HCT116 (cell line): ENCODE measurements around the gene SSTR5. TPM values are rescaled to one million over a fixed set of nuclear protein-coding genes. Genes with fewer than 3 reads are reported as not detected.

ENCODE experiments used
- ATAC-seq: fragments of 200-7000 bp; cut with Tn5 transposase; 2 replicates; pipeline ENCODE4 v1.9.1; 2020; ENCODE audit warnings: mild to moderate bottlenecking, moderate library complexity
- BruUV-seq: library from RNA; stranded (reverse); fragments of 400-500 nt; replicated peaks from 2 replicates; lab custom pipeline; 2021; lab: Mats Ljungman, UMichigan
- CTCF ChIA-PET: fragments of 300-600 bp; sonication (Branson Sonifier 250); formaldehyde crosslinking; loops from one replicate; lab custom pipeline; 2021; ENCODE audit warnings: antibody characterized with exemption; lab: Charles Lee
- POLR2A ChIA-PET: fragments of 300-600, 350-600 bp; sonication (Branson Sonifier 250); formaldehyde crosslinking; loops from one replicate; lab custom pipeline; 2021; ENCODE audit warnings: antibody characterized with exemption; lab: Charles Lee
- RAD21 ChIA-PET, 2 experiments: fragments of 300-600 bp; sonication (Branson Sonifier 250); formaldehyde crosslinking; loops; one replicate each; lab custom pipeline; 2023; ENCODE audit warnings: low total read pairs in 2 of 2; ENCODE audit not compliant: uncharacterized antibody in 2 of 2, unreplicated experiment in 2 of 2, low non-redundant PET in 1 of 2; lab: Charles Lee
- DNase-seq: peaks from one replicate; pipeline ENCODE4 v3.0.0-alpha.2; 2010; ENCODE audit warnings: low read depth, low spot score
- H2AFZ ChIP-seq: fragments of 200-600 bp; shearing (Covaris generic), sonication (generic); 2 replicates; pipeline ENCODE4 v1.6.1; 2017; ENCODE audit warnings: low read depth, mixed run types, mixed read lengths, antibody characterized with exemption, low read length; ENCODE audit not compliant: poor library complexity, severe bottlenecking
- H3K27ac ChIP-seq: 2 replicates; pipeline ENCODE4 v1.5.1; 2012; ENCODE audit warnings: low read depth, low read length
- H3K27me3 ChIP-seq: fragments of 200-600 bp; sonication (generic); 2 replicates; pipeline ENCODE4 v1.6.1; 2016; ENCODE audit warnings: mixed run types, low read length, mixed read lengths; ENCODE audit not compliant: insufficient read depth
- H3K36me3 ChIP-seq, 2 experiments: fragments of 200-500 bp in 1 of 2; fragments of 200-600 bp in 1 of 2; sonication (Bioruptor generic) in 1 of 2; sonication (generic) in 1 of 2; 2 replicates each; pipeline versions ENCODE4 v1.5.1 to v1.6.1; 2014 to 2016; ENCODE audit warnings: low read length in 2 of 2, inconsistent platforms in 1 of 2, mixed read lengths in 1 of 2, mixed run types in 1 of 2; ENCODE audit not compliant: insufficient read depth in 2 of 2, control insufficient read depth in 1 of 2
- H3K4me1 ChIP-seq, 2 experiments: fragments of 200-600 bp in 1 of 2; sonication (generic) in 1 of 2; 2 replicates each; pipeline versions ENCODE4 v1.5.1 to v1.6.1; 2012 to 2017; ENCODE audit warnings: low read length in 2 of 2, inconsistent platforms in 1 of 2, mild to moderate bottlenecking in 1 of 2, mixed read lengths in 1 of 2, mixed run types in 1 of 2, moderate library complexity in 1 of 2; ENCODE audit not compliant: insufficient read depth in 2 of 2, control insufficient read depth in 1 of 2
- H3K4me2 ChIP-seq: fragments of 200-600 bp; sonication (generic); 2 replicates; pipeline ENCODE4 v1.6.1; 2017; ENCODE audit warnings: mixed run types, low read length, mixed read lengths
- H3K4me3 ChIP-seq, 2 experiments: fragments of 200-600 bp in 1 of 2; sonication (generic) in 1 of 2; replicated peaks in 1 of 2; 2 replicates each; pipeline ENCODE4 v1.5.1; 2011 to 2016; ENCODE audit warnings: low read length in 2 of 2, control low read depth in 1 of 2, low read depth in 1 of 2, mild to moderate bottlenecking in 1 of 2, mixed read lengths in 1 of 2, mixed run types in 1 of 2
- H3K79me2 ChIP-seq: fragments of 200-600 bp; sonication (generic); 2 replicates; pipeline ENCODE4 v1.6.1; 2017; ENCODE audit warnings: mild to moderate bottlenecking, mixed run types, low read length, moderate library complexity, mixed read lengths; ENCODE audit not compliant: insufficient read depth
- H3K9ac ChIP-seq: fragments of 200-600 bp; sonication (generic); 2 replicates; pipeline ENCODE4 v1.6.1; 2016; ENCODE audit warnings: low read length, mixed read lengths
- H3K9me2 ChIP-seq: fragments of 200-600 bp; sonication (generic), shearing (Covaris generic); 2 replicates; pipeline ENCODE4 v1.6.1; 2017; ENCODE audit warnings: mixed run types, mild to moderate bottlenecking, moderate library complexity; ENCODE audit not compliant: insufficient read depth
- H3K9me3 ChIP-seq, 2 experiments: fragments of 200-500 bp in 1 of 2; fragments of 200-600 bp in 1 of 2; sonication (Bioruptor generic) in 1 of 2; sonication (generic) in 1 of 2; 2 replicates each; pipeline ENCODE4 v1.6.1; 2014 to 2017; ENCODE audit warnings: low read length in 2 of 2, mixed read lengths in 2 of 2, inconsistent platforms in 1 of 2, low read depth in 1 of 2, mild to moderate bottlenecking in 1 of 2, mixed run types in 1 of 2, moderate library complexity in 1 of 2; ENCODE audit not compliant: control insufficient read depth in 1 of 2, insufficient read depth in 1 of 2
- H4K20me1 ChIP-seq: fragments of 200-600 bp; sonication (generic), shearing (Covaris generic); 2 replicates; pipeline ENCODE4 v1.6.1; 2017; ENCODE audit warnings: mixed run types, mild to moderate bottlenecking, moderate library complexity; ENCODE audit not compliant: insufficient read depth
- CEBPB ChIP-seq: IDR thresholded peaks from 2 replicates; pipeline ENCODE4 v1.6.1; 2012; ENCODE audit warnings: low read depth
- CTCF ChIP-seq, 3 experiments: fragments of 200-600 bp in 1 of 3; sonication (generic) in 1 of 3; IDR thresholded peaks in 2 of 3; conservative IDR thresholded peaks in 1 of 3; 2 replicates each; pipeline ENCODE4 v1.5.1; 2012 to 2017; ENCODE audit warnings: low read depth in 2 of 3, low read length in 2 of 3, antibody characterized with exemption in 1 of 3, borderline replicate concordance in 1 of 3, control low read depth in 1 of 3, mild to moderate bottlenecking in 1 of 3, mixed read lengths in 1 of 3, mixed run types in 1 of 3, moderate library complexity in 1 of 3; ENCODE audit not compliant: insufficient read depth in 1 of 3
- EGR1 ChIP-seq: IDR thresholded peaks from 2 replicates; pipeline ENCODE4 v1.6.1; 2012; ENCODE audit warnings: low read depth
- ELF1 ChIP-seq: IDR thresholded peaks from 2 replicates; pipeline ENCODE4 v1.6.1; 2012; ENCODE audit warnings: low read depth, borderline replicate concordance
- EZH2 ChIP-seq: fragments of 200-600 bp; sonication (generic); IDR thresholded peaks from 2 replicates; pipeline ENCODE4 v1.6.1; 2017; ENCODE audit warnings: antibody characterized with exemption, mixed run types
- EZH2phosphoT487 ChIP-seq: fragments of 200-600 bp; IDR thresholded peaks from 2 replicates; pipeline ENCODE4 v1.6.1; 2018; ENCODE audit warnings: antibody characterized with exemption, borderline replicate concordance
- FOSL1 ChIP-seq: IDR thresholded peaks from 2 replicates; pipeline ENCODE4 v1.6.1; 2012; ENCODE audit warnings: low read depth
- JUND ChIP-seq: IDR thresholded peaks from 2 replicates; pipeline ENCODE4 v1.6.1; 2012
- POLR2AphosphoS5 ChIP-seq: IDR thresholded peaks from 2 replicates; pipeline ENCODE4 v1.6.1; 2011; ENCODE audit warnings: mild to moderate bottlenecking, low read depth, low read length, moderate library complexity
- RAD21 ChIP-seq: IDR thresholded peaks from 2 replicates; pipeline ENCODE4 v1.6.1; 2012; ENCODE audit warnings: low read depth, mild to moderate bottlenecking
- REST ChIP-seq: IDR thresholded peaks from 2 replicates; pipeline ENCODE4 v1.6.1; 2012; ENCODE audit warnings: low read depth
- SIN3A ChIP-seq: IDR thresholded peaks from 2 replicates; pipeline ENCODE4 v1.6.1; 2012; ENCODE audit warnings: low read depth
- SP1 ChIP-seq: IDR thresholded peaks from 2 replicates; pipeline ENCODE4 v1.6.1; 2012; ENCODE audit warnings: low read depth
- SRF ChIP-seq: IDR thresholded peaks from 2 replicates; pipeline ENCODE4 v1.6.1; 2012; ENCODE audit warnings: low read depth
- TCF7L2 ChIP-seq: IDR thresholded peaks from 2 replicates; pipeline ENCODE4 v1.7.0; 2011; ENCODE audit warnings: borderline replicate concordance, inconsistent platforms; ENCODE audit not compliant: insufficient read depth, insufficient read length; ENCODE audit errors: extremely low read depth
- YY1 ChIP-seq: IDR thresholded peaks from 2 replicates; pipeline ENCODE4 v1.6.1; 2011; ENCODE audit warnings: low read length, low read depth, moderate library complexity, mild to moderate bottlenecking; ENCODE audit not compliant: insufficient replicate concordance; ENCODE audit errors: extremely low read depth
- ZBTB33 ChIP-seq: IDR thresholded peaks from 2 replicates; pipeline ENCODE4 v1.6.1; 2011; ENCODE audit warnings: mild to moderate bottlenecking, low read length, moderate library complexity; ENCODE audit not compliant: insufficient replicate concordance; ENCODE audit errors: extremely low read depth
- ZFX ChIP-seq: fragments of 450-650 bp; IDR thresholded peaks from 2 replicates; pipeline ENCODE4 v1.6.1; 2017
- ZNF274 ChIP-seq: fragments of 200-500 bp; sonication (Bioruptor generic); IDR thresholded peaks from 2 replicates; pipeline ENCODE4 v1.6.1; 2014; ENCODE audit warnings: mild to moderate bottlenecking, low read depth, low read length, inconsistent platforms
- intact Hi-C: fragments of 100-400 bp; cut with micrococcal nuclease; formaldehyde crosslinking; loops from 2 replicates; pipeline ENCODE4 v1.10.0; 2022
- total RNA-seq: library from RNA; stranded (reverse); gene quantifications from one replicate; pipeline ENCODE4 v1.2.1, GENCODE V29; 2021; ENCODE audit not compliant: unreplicated experiment
- TF ChIP-seq, protein P1 (sequence below): IDR thresholded peaks from 2 replicates; pipeline ENCODE4 v1.6.1; 2012

Gene SSTR5
- total RNA-seq, 1 experiment from 2014 or later: 7.2 TPM

GRCh38 chr16:1036726-1037393, 35.7 kb upstream of the SSTR5 start:
- Histone ChIP-seq H3K9me2 (no peaks in the 10 kb centered on the region), H3K4me1 (peaks cover 0 to 12% of the 10 kb centered on the region in 2 experiments; a peak in 3 of 4 replicates), H3K4me3 (no peak overlapping the region), H3K79me2 (no peaks in the 10 kb centered on the region)
- RAD21 ChIA-PET: interaction anchor here in 1 of 2 experiments (0.7 kb wide), 1 partner anchor 55 kb away, joined by 3 read pairs; the partner anchor contains the start of gene SOX8
- no peak for TF ChIP-seq SIN3A
- no peak for TF ChIP-seq YY1
- no peak for TF ChIP-seq EGR1
- TF ChIP-seq ELF1: no peak
- no peak for TF ChIP-seq CTCF (IDR thresholded peaks at IDR 0.05 in 2 of 3, conservative IDR thresholded peaks at IDR 0.05 in 1 of 3; ENCODE audit: borderline replicate concordance in 1 of 3, insufficient read depth in 1 of 3, low read depth in 2 of 3, low read length in 2 of 3)
- TF ChIP-seq, protein P1, sequence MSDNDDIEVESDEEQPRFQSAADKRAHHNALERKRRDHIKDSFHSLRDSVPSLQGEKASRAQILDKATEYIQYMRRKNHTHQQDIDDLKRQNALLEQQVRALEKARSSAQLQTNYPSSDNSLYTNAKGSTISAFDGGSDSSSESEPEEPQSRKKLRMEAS: no peak
- TF ChIP-seq RAD21: no peak
- no peak for TF ChIP-seq FOSL1
- no peak for TF ChIP-seq CEBPB
- no peak for TF ChIP-seq SRF
- no peak for TF ChIP-seq ZBTB33
- no peak for TF ChIP-seq REST
- TF ChIP-seq JUND: no peak
- TF ChIP-seq ZFX: no peak
- no peak for TF ChIP-seq SP1
- TF ChIP-seq TCF7L2: no peak
- TF ChIP-seq ZNF274: no peak
- no peak for TF ChIP-seq EZH2
- no peak for TF ChIP-seq EZH2phosphoT487
- no peak for TF ChIP-seq POLR2AphosphoS5
- TF ChIP-seq, all 23 proteins: peak for 0
- no peak for DNase-seq
- Histone ChIP-seq H2AFZ (no peak overlapping the region), H4K20me1 (no peaks in the 10 kb centered on the region), H3K4me2 (peak overlapping the region; percentile 62), H3K9ac (no peak overlapping the region), H3K9me3 (peaks cover 0 to 8% of the 10 kb centered on the region in 2 experiments; a peak in 1 of 4 replicates), H3K36me3 (no peaks in the 10 kb centered on the region), H3K27me3 (no peaks in the 10 kb centered on the region), H3K27ac (no peak overlapping the region; the same call in 1 of the 2 replicates)
- ChIA-PET CTCF (no interaction called here), POLR2A (no interaction called here)
- no TSS peak for BruUV-seq
- ATAC-seq: peak; percentile 75
- intact Hi-C loops: no loop called here
